Effector memory CD4-positive, alpha-beta T cell (primary cell): ENCODE results near the gene P2RX1.

Experiments
- DNase-seq, 3 donors: peaks; one replicate each; pipeline ENCODE4 v3.0.0-alpha.2; 2020
- H3K27ac ChIP-seq: 2 replicates; pipeline ENCODE4 v1.7.0; 2013; ENCODE audit warnings: mild to moderate bottlenecking, low read length, moderate library complexity; ENCODE audit not compliant: insufficient read depth, poor library complexity, severe bottlenecking
- H3K27me3 ChIP-seq: replicated peaks from 2 replicates; pipeline ENCODE4 v1.7.0; 2013; ENCODE audit warnings: mild to moderate bottlenecking, low read length; ENCODE audit not compliant: insufficient read depth, control insufficient read depth, poor library complexity, severe bottlenecking
- H3K36me3 ChIP-seq: 2 replicates; pipeline ENCODE4 v1.7.0; 2013; ENCODE audit warnings: mild to moderate bottlenecking, low read length, moderate library complexity; ENCODE audit not compliant: control insufficient read depth, insufficient read depth
- H3K4me1 ChIP-seq: 2 replicates; pipeline ENCODE4 v1.7.0; 2013; ENCODE audit warnings: low read length, mild to moderate bottlenecking; ENCODE audit not compliant: control insufficient read depth, insufficient read depth, poor library complexity, severe bottlenecking
- H3K4me3 ChIP-seq: 2 replicates; pipeline ENCODE4 v1.7.0; 2013; ENCODE audit warnings: low read length, low read depth, mild to moderate bottlenecking; ENCODE audit not compliant: insufficient read depth, poor library complexity, severe bottlenecking
- H3K9me3 ChIP-seq: 2 replicates; pipeline ENCODE4 v1.7.0; 2013; ENCODE audit warnings: mild to moderate bottlenecking, low read length, moderate library complexity; ENCODE audit not compliant: control insufficient read depth

Gene P2RX1

DNA sequence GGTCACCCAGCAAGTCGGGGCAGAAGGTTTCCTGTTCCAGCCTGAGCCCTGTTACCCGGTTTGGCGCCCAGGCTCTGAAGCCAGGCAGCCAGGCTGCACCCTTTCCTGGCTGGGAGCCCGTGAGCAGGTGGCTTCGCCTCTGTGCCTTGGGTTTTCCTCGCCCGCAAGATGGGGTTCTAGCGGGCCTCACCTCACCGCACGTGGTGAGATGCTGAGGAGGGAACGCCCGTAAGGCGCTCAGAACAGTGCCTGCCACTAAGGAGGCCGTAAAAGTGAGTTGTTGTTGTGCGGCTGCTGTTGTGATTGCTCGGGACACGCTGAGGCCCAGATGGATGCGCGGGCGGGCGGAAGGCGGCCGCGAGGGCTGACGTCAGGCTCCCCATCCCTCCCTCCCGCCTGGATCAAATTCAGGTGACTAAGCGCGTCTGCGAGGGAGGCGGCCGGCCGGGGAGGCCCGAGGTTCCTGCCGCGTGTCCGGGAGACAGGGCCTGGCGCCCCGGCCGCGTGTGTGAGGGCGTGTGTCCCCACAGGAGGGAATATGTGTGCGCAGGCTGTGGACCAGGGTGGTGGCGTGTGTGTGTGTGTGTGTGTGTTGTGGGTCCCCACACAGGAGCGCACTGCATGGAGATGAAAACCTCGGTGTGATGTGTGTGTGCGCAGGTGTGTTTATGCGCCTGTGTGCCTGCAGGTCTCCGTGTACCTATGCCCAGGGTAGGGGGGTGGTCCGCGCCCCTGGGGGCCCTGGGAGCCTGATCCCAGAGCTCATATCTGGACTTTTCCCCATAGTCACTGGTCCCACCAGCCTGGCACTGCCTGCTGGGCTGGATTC, 27.7 kb downstream of the P2RX1 start:
- DNase-seq: no peak
- Histone ChIP-seq H3K27me3 (no peaks in the 10 kb centered on the region), H3K9me3 (no peaks in the 10 kb centered on the region), H3K4me1 (peaks cover 36% of the 10 kb centered on the region), H3K4me3 (no peak overlapping the region), H3K36me3 (no peaks in the 10 kb centered on the region), H3K27ac (peak overlapping the region; percentile 25)

DNA sequence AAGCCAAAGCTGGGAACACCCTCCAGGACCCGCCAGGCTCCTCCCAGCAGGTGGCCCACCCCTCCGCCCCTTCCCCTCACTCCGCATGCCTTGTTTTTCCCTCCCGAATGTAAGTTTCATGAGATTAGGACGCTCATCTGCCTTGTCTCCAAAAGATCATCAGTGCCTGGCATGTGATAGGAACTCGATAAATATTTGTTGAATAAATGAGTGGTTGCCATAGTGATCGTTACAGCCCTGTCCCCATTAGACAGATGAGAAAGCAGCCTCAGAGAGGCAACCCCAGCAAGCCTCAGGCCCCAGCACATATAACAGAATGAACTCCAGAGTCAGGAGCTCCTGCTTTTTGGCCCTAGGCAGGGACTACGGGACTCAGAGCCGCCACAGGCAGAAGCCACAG, 28.5 kb downstream of the P2RX1 start:
- Histone ChIP-seq H3K4me3 (no peak overlapping the region), H3K27ac (peak overlapping the region; percentile 25), H3K36me3 (peaks cover 5% of the 10 kb centered on the region), H3K9me3 (no peaks in the 10 kb centered on the region), H3K27me3 (no peaks in the 10 kb centered on the region), H3K4me1 (peaks cover 32% of the 10 kb centered on the region)
- no peak for DNase-seq

DNA sequence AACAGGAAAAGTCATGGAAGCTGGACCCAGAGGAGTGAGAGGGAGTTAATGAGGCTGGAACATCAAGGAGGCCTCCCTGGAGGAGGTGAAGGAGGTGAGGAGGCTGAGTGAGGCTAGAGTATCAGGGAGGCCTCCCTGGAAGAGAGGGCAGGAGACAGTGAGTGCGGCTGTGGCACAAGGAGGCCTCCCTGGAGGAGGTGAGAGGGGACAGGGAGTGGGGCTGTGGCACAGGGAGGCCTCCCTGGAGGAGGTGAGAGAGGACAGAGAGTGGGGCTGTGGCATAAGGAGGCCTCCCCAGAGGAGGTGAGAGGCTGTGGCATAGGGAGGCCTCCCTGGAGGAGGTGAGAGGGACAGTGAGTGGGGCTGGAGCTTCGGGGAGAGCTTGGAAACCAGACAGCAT, 28.9 kb downstream of the P2RX1 start:
- H3K4me1 ChIP-seq: peaks cover 30% of the 10 kb centered on the region
- H3K27ac ChIP-seq: no peak overlapping the region
- peak overlapping the region; percentile 26 for H3K4me3 ChIP-seq
- H3K9me3 ChIP-seq: no peaks in the 10 kb centered on the region
- peaks cover 5% of the 10 kb centered on the region for H3K36me3 ChIP-seq
- no peak for DNase-seq
- H3K27me3 ChIP-seq: no peaks in the 10 kb centered on the region

DNA sequence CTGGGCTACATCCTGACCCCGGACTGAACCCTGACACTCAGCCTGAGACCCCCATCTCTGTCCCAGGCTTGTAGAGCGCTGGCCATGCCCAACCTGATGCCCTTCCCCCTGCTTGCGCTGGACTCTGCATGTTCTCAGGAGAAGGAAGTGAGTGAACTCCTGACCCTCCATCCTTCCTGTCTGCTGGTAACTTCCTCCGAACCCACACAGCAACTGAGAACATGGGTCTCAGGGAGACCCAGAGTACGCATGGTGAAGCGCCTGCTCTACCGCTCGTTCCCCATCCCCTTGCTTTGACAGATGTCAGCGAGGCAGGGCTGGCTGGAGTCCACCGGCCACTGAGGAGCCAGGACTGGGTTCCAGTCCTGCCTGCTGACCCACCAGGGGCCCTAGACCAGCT, 29.5 kb downstream of the P2RX1 start:
- DNase-seq: no peak
- Histone ChIP-seq H3K27ac (no peak overlapping the region), H3K36me3 (peaks cover 5% of the 10 kb centered on the region), H3K9me3 (no peaks in the 10 kb centered on the region), H3K4me1 (peaks cover 24% of the 10 kb centered on the region), H3K27me3 (no peaks in the 10 kb centered on the region), H3K4me3 (peak overlapping the region; percentile 26)

DNA sequence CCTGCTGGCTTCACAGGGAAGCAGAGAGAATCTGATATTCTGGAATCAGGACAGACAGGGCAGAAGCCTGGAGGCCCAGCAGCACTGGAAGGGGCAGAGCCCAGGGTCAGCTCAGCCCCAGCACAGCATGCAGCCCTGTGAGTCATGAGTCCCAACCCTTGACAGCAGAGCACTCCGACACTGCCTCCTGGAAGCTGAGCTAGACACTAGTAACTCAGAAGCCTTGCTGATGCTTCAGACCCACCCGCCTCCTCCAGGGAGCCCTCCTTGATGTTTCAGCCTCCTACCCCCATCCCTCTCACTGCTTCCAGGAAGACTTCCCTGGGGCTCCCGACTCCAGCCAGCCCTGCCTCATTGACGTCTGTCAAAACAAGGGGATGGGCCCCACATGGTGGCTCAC, 30.3 kb downstream of the P2RX1 start:
- Histone ChIP-seq H3K4me3 (no peak overlapping the region), H3K27me3 (no peaks in the 10 kb centered on the region), H3K4me1 (peaks cover 20% of the 10 kb centered on the region), H3K9me3 (no peaks in the 10 kb centered on the region), H3K27ac (no peak overlapping the region), H3K36me3 (peaks cover 5% of the 10 kb centered on the region)
- DNase-seq: no peak

DNA sequence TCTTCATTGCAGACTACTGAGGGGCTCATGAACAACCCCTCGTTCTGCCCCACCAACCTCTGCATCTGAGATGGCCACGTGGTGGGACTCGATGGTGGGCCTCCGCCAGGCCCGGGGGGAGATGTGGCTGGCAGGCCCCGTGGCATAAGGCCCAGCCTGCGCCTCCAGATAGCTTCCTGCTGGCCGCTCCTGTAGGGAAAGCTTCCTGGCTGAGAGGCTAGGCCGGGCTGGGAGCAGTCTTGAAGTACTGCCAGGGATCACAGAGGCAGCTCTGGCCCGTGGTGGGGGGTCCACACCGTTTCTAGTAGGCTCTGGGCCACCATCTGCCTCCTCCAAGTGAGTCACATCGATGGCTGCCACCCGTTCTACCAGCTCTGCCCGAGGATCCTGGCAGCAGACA, 31.0 kb downstream of the P2RX1 start:
- no peaks in the 10 kb centered on the region for H3K9me3 ChIP-seq
- no peak overlapping the region for H3K27ac ChIP-seq
- H3K36me3 ChIP-seq: peaks cover 5% of the 10 kb centered on the region
- peaks cover 20% of the 10 kb centered on the region for H3K4me1 ChIP-seq
- no peak overlapping the region for H3K4me3 ChIP-seq
- no peak for DNase-seq
- no peaks in the 10 kb centered on the region for H3K27me3 ChIP-seq

DNA sequence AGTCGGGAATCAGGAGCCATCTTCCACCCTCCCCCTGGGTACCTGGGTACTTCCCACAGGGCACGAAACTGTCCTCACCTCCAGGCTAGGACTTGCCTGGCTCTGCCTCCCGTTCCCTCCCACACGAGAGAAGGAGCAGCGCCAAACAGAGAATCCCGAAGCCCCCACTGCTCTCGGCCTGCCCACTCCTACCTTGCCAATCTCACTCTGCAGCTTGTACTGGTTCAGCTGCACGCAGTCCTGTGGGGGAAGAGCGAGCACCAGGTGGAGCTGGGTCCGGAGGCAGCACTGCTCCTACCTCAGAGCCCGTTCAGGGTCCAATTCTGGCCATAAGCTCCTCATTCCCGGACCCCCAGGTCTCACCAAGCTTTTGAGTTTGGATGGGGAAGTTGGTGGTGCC, 32.1 kb downstream of the P2RX1 start:
- peaks cover 5% of the 10 kb centered on the region for H3K36me3 ChIP-seq
- H3K4me3 ChIP-seq: no peak overlapping the region
- H3K27ac ChIP-seq: no peak overlapping the region
- H3K4me1 ChIP-seq: peaks cover 20% of the 10 kb centered on the region
- no peaks in the 10 kb centered on the region for H3K27me3 ChIP-seq
- no peaks in the 10 kb centered on the region for H3K9me3 ChIP-seq
- DNase-seq: no peak

DNA sequence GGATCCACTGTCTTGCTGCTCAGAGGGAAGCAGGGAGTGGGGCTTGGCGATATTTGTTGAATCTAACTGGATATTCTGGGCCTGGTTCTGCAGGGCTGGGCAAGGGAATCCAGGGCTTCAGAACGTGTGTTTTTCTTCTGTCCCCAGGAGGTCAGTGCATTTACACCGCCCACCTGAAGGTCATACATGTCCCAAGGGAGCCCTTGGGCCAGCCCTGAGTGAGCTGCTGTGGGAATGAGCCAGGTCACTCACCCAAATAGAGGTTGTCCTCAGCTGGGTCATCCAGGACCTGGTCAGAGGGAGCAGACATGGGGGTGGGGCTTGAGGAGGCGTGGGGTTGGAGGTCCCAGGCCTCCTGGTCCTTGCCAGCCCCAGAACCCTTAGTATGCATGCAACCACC, 34.0 kb downstream of the P2RX1 start:
- Histone ChIP-seq H3K4me3 (no peak overlapping the region), H3K9me3 (no peaks in the 10 kb centered on the region), H3K4me1 (peaks cover 11% of the 10 kb centered on the region), H3K27me3 (no peaks in the 10 kb centered on the region), H3K36me3 (peaks cover 8% of the 10 kb centered on the region), H3K27ac (no peak overlapping the region)
- DNase-seq: no peak

DNA sequence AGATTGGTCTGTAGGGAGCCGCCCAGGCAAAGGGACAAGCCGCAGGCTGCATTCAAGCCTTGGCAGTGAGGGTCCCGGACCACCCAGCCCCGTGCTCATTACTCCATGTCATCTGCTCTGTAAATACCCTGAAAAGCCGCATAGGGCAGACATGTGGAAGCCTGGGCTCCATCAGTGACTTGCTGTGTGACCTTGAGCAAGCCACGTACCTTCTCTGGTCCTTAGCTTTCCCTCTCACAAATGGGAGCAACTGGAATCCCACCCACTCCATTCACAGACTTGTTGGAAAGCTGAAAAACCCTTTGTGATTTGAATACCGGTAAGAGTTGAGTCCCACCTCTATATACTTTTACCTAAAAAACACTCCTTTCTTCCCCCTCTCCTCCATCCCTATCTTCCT, 35.3 kb downstream of the P2RX1 start:
- Histone ChIP-seq H3K27ac (no peak overlapping the region), H3K4me3 (no peak overlapping the region), H3K9me3 (no peaks in the 10 kb centered on the region), H3K36me3 (peaks cover 8% of the 10 kb centered on the region), H3K27me3 (no peaks in the 10 kb centered on the region), H3K4me1 (no peaks in the 10 kb centered on the region)
- DNase-seq: no peak

DNA sequence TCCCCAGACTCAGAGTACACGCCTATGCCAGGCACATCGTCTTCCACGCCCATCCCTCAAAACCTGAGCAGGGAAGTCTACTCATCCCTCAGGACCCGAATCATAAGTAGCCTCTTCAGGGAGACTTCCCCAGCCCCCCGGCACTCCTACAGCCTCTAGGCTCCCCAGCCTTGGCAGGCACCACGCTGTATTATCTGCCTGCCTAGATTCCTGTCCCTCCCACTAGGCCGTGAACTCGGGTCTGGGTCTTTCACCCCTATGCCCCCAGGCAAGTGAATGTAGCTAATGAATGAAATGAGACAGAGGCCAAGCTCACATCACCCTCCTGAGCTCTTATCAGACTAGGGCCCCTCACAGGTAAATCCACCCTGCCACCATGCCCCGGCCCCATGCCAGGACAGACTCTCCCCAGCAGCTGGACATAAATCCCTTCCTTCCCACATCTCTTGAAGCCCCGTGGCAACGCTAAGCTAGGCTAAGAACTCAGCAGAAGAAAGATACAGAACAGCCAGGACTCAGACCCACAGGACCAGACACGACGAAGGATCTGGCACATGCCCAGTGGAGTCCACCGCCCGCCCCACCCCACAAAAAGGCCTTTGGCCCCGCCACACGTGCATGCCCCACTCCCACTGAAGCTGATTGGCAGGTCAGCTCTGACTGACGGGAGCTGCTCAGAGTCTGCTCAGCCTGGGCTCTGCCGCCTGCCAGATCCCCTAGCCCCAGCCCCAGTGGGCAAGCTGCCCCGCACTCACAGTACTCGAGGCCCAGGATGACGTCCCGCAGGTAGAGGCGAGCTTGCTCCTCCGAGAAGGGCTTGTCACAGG, 36.5 kb downstream of the P2RX1 start:
- no peak for DNase-seq
- no peaks in the 10 kb centered on the region for H3K9me3 ChIP-seq
- H3K4me1 ChIP-seq: no peaks in the 10 kb centered on the region
- no peak overlapping the region for H3K4me3 ChIP-seq
- no peaks in the 10 kb centered on the region for H3K27me3 ChIP-seq
- peaks cover 8% of the 10 kb centered on the region for H3K36me3 ChIP-seq
- no peak overlapping the region for H3K27ac ChIP-seq
